ENCODE results near the gene WDR37. TPM values are rescaled to one million over a fixed set of nuclear protein-coding genes. Genes with fewer than 3 reads are reported as not detected.

The WDR37 gene
- polyA plus RNA-seq, 1 of the 3 experiments (the other 2 are of a cell fraction) = 11.9 TPM

DNA sequence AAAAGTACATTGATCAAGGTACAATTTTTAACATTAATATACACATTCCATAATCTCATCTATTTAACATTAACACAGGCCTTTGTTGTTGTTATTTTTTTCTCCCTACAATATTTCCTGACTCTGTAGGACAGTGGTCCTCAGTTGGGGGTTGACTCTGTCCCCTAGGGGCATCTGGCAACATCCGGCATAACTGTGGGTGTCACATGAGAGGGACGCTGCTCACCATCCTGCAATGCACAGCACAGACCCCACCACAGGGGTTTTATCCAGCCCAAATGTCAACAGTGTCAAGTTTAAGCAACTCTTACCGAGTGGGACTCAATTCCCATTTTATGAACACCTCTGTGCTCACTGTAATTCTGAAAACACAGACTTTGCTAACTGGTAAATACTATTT is 16.1 kb upstream of the WDR37 start:
- peaks cover 0 to 4% of the 10 kb centered on the region in 2 experiments; a peak in 2 of 4 replicates for H3K4me1 ChIP-seq (ENCODE audit: control insufficient read depth in 1 of 2, insufficient read depth in 2 of 2, low read depth in 1 of 2, low read length in 1 of 2)
- no peak overlapping the region for H2AFZ ChIP-seq (ENCODE audit: low read depth)
- CTCF ChIA-PET = no interaction called here
- H3K79me2 ChIP-seq (ENCODE audit: insufficient read depth) = peaks cover 21% of the 10 kb centered on the region
- no peaks in the 10 kb centered on the region for H3K27me3 ChIP-seq (ENCODE audit: insufficient read depth)
- peaks cover 33 to 56% of the 10 kb centered on the region in 2 experiments for H3K36me3 ChIP-seq (replicated peaks in 1 of 2; ENCODE audit: control insufficient read depth in 1 of 2, insufficient read depth in 2 of 2, low read length in 1 of 2)
- no peak for DNase-seq
- H3K4me3 ChIP-seq (ENCODE audit: low read depth in 2 of 2, low read length in 1 of 2) = no peak overlapping the region
- no peaks in the 10 kb centered on the region for H3K9me3 ChIP-seq
- H3K9me2 ChIP-seq = no peaks in the 10 kb centered on the region
- H3K4me2 ChIP-seq = no peak overlapping the region
- TF ChIP-seq FOXJ3 (CRISPR knock-in tag; IDR thresholded peaks at IDR 0.05) (no peak), YY1 (IDR thresholded peaks at IDR 0.05; ENCODE audit: low read depth) (no peak), FOXM1 (IDR thresholded peaks at IDR 0.05; ENCODE audit: low read depth) (no peak), FOSL2 (IDR thresholded peaks at IDR 0.05; ENCODE audit: borderline replicate concordance, low read depth) (no peak), MXI1 (IDR thresholded peaks at IDR 0.05; ENCODE audit: low read depth, low read length) (no peak)
- TF ChIP-seq, protein P1, sequence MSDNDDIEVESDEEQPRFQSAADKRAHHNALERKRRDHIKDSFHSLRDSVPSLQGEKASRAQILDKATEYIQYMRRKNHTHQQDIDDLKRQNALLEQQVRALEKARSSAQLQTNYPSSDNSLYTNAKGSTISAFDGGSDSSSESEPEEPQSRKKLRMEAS (IDR thresholded peaks at IDR 0.05; ENCODE audit: low read depth) = no peak
- TF ChIP-seq, protein P2, sequence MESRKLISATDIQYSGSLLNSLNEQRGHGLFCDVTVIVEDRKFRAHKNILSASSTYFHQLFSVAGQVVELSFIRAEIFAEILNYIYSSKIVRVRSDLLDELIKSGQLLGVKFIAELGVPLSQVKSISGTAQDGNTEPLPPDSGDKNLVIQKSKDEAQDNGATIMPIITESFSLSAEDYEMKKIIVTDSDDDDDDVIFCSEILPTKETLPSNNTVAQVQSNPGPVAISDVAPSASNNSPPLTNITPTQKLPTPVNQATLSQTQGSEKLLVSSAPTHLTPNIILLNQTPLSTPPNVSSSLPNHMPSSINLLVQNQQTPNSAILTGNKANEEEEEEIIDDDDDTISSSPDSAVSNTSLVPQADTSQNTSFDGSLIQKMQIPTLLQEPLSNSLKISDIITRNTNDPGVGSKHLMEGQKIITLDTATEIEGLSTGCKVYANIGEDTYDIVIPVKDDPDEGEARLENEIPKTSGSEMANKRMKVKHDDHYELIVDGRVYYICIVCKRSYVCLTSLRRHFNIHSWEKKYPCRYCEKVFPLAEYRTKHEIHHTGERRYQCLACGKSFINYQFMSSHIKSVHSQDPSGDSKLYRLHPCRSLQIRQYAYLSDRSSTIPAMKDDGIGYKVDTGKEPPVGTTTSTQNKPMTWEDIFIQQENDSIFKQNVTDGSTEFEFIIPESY (IDR thresholded peaks at IDR 0.05; ENCODE audit: borderline replicate concordance, low read depth) = no peak
- TF ChIP-seq, protein P3, sequence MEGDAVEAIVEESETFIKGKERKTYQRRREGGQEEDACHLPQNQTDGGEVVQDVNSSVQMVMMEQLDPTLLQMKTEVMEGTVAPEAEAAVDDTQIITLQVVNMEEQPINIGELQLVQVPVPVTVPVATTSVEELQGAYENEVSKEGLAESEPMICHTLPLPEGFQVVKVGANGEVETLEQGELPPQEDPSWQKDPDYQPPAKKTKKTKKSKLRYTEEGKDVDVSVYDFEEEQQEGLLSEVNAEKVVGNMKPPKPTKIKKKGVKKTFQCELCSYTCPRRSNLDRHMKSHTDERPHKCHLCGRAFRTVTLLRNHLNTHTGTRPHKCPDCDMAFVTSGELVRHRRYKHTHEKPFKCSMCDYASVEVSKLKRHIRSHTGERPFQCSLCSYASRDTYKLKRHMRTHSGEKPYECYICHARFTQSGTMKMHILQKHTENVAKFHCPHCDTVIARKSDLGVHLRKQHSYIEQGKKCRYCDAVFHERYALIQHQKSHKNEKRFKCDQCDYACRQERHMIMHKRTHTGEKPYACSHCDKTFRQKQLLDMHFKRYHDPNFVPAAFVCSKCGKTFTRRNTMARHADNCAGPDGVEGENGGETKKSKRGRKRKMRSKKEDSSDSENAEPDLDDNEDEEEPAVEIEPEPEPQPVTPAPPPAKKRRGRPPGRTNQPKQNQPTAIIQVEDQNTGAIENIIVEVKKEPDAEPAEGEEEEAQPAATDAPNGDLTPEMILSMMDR (IDR thresholded peaks at IDR 0.05) = no peak
- WGBS (ENCODE audit: low lambda C conversion rate) = 88% methylated on average over 3 of the region's 3 CpGs
- POLR2A ChIA-PET = no interaction called here
- H3F3A ChIP-seq (replicated peaks; ENCODE audit: insufficient read depth) = peaks cover 11% of the 10 kb centered on the region
- H4K20me1 ChIP-seq (ENCODE audit: insufficient read depth) = peaks cover 6% of the 10 kb centered on the region; the same call in 1 of the 2 replicates
- no peak overlapping the region for H3K9ac ChIP-seq
- H3K27ac ChIP-seq (ENCODE audit: low read depth in 2 of 2, low read length in 1 of 2) = no peak overlapping the region

DNA sequence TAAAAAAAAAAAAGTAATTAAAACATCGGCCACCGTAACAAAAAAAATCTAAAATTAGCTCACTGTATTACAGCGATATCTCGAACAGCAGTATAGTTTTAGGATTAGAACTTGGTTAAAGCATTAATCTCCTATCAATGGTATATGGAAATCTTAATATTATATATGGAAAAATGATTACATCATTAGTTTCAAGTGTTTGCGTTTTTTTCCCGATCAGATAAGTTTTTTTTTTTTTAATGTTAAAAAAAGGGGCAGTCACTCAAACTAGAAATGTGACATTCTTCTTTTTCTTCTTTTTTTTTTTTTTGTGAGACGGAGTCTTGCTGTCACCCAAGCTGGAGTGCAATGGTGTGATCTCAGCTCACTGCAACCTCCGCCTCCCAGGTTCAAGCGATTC is 14.7 kb upstream of the WDR37 start:
- POLR2A ChIA-PET = no interaction called here

More for the DNA sequence above, 14.7 kb upstream of the WDR37 start:
- H3K9me3 ChIP-seq = no peaks in the 10 kb centered on the region
- peaks cover 33 to 56% of the 10 kb centered on the region in 2 experiments for H3K36me3 ChIP-seq (replicated peaks in 1 of 2; ENCODE audit: control insufficient read depth in 1 of 2, insufficient read depth in 2 of 2, low read length in 1 of 2)
- peaks cover 0 to 6% of the 10 kb centered on the region in 2 experiments; a peak in 2 of 4 replicates for H3K4me1 ChIP-seq (ENCODE audit: control insufficient read depth in 1 of 2, insufficient read depth in 2 of 2, low read depth in 1 of 2, low read length in 1 of 2)
- no peak overlapping the region for H3K4me3 ChIP-seq (ENCODE audit: low read depth in 2 of 2, low read length in 1 of 2)
- H3F3A ChIP-seq (replicated peaks; ENCODE audit: insufficient read depth) = peaks cover 11% of the 10 kb centered on the region
- H3K27me3 ChIP-seq (ENCODE audit: insufficient read depth) = no peaks in the 10 kb centered on the region
- 99% methylated on average over 9 of the region's 9 CpGs for WGBS (ENCODE audit: low lambda C conversion rate)
- H3K9ac ChIP-seq = no peak overlapping the region
- no peaks in the 10 kb centered on the region for H3K9me2 ChIP-seq
- CTCF ChIA-PET = no interaction called here
- DNase-seq = no peak
- H2AFZ ChIP-seq (ENCODE audit: low read depth) = no peak overlapping the region
- H4K20me1 ChIP-seq (ENCODE audit: insufficient read depth) = peaks cover 16% of the 10 kb centered on the region
- peaks cover 32% of the 10 kb centered on the region for H3K79me2 ChIP-seq (ENCODE audit: insufficient read depth)
- H3K27ac ChIP-seq (ENCODE audit: low read depth in 2 of 2, low read length in 1 of 2) = no peak overlapping the region
- H3K4me2 ChIP-seq = no peak overlapping the region
- TF ChIP-seq FOXJ3 (CRISPR knock-in tag; IDR thresholded peaks at IDR 0.05) (no peak), TCF12 (IDR thresholded peaks at IDR 0.05) (no peak), RXRA (IDR thresholded peaks at IDR 0.05; ENCODE audit: borderline replicate concordance, low read depth) (no peak), FOSL2 (IDR thresholded peaks at IDR 0.05; ENCODE audit: borderline replicate concordance, low read depth) (no peak), NRF1 (IDR thresholded peaks at IDR 0.05; ENCODE audit: low read depth, low read length) (no peak), POLR2AphosphoS5 (IDR thresholded peaks at IDR 0.05; ENCODE audit: low read depth, low read length) (no peak), EZH2phosphoT487 (IDR thresholded peaks at IDR 0.05; ENCODE audit: borderline replicate concordance, low read depth) (no peak)
- TF ChIP-seq, protein P4, sequence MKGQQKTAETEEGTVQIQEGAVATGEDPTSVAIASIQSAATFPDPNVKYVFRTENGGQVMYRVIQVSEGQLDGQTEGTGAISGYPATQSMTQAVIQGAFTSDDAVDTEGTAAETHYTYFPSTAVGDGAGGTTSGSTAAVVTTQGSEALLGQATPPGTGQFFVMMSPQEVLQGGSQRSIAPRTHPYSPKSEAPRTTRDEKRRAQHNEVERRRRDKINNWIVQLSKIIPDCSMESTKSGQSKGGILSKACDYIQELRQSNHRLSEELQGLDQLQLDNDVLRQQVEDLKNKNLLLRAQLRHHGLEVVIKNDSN (IDR thresholded peaks at IDR 0.05; ENCODE audit: borderline replicate concordance, low read depth) = no peak
- TF ChIP-seq, protein P3 (IDR thresholded peaks at IDR 0.05) = no peak
- TF ChIP-seq, protein P5, sequence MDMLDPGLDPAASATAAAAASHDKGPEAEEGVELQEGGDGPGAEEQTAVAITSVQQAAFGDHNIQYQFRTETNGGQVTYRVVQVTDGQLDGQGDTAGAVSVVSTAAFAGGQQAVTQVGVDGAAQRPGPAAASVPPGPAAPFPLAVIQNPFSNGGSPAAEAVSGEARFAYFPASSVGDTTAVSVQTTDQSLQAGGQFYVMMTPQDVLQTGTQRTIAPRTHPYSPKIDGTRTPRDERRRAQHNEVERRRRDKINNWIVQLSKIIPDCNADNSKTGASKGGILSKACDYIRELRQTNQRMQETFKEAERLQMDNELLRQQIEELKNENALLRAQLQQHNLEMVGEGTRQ (IDR thresholded peaks at IDR 0.05; ENCODE audit: borderline replicate concordance, low read depth, low read length) = no peak
- TF ChIP-seq, protein P6, sequence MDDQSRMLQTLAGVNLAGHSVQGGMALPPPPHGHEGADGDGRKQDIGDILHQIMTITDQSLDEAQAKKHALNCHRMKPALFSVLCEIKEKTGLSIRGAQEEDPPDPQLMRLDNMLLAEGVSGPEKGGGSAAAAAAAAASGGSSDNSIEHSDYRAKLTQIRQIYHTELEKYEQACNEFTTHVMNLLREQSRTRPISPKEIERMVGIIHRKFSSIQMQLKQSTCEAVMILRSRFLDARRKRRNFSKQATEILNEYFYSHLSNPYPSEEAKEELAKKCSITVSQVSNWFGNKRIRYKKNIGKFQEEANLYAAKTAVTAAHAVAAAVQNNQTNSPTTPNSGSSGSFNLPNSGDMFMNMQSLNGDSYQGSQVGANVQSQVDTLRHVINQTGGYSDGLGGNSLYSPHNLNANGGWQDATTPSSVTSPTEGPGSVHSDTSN (IDR thresholded peaks at IDR 0.05) = no peak
